Right forelimb (tissue), 1 donor: ENCODE data around the gene ATG101.
"Not testable (repeated sequence)": the region's sequence is repeated elsewhere in the genome, so short reads cannot be mapped to it uniquely, and the experiment has no call there.

Source experiments
- DNase-seq: peaks from one replicate; pipeline ENCODE4 v3.0.0-alpha.2; 2018

Gene ATG101

GRCh38 chr12:52080403-52081251, 10.8 kb downstream of the ATG101 start:
- no peak for DNase-seq

- DNase-seq, result no peak
These were observed 11.5 kb downstream of the ATG101 start for GRCh38 chr12:52081263-52081733.

GRCh38 chr12:52082026-52082668, 12.4 kb downstream of the ATG101 start:
- DNase-seq, result no peak

- no peak for DNase-seq
These were observed 12.8 kb downstream of the ATG101 start for GRCh38 chr12:52082669-52082987.

GRCh38 chr12:52082988-52083637, 13.3 kb downstream of the ATG101 start:
- DNase-seq, result peak; percentile 83

GRCh38 chr12:52083638-52083996, 13.8 kb downstream of the ATG101 start:
- no peak for DNase-seq

- no peak for DNase-seq
These were observed 14.9 kb downstream of the ATG101 start for GRCh38 chr12:52084491-52085231.

GRCh38 chr12:52085682-52086180, 16.0 kb downstream of the ATG101 start:
- no peak for DNase-seq

- DNase-seq, result no peak
These were observed 16.6 kb downstream of the ATG101 start for GRCh38 chr12:52086366-52086765.

GRCh38 chr12:52086944-52087835, 17.4 kb downstream of the ATG101 start:
- no peak for DNase-seq

- DNase-seq, result no peak
These were observed 18.4 kb downstream of the ATG101 start for GRCh38 chr12:52087961-52088820.

GRCh38 chr12:52089491-52089890, 19.7 kb downstream of the ATG101 start:
- no peak for DNase-seq

- DNase-seq, result no peak
These were observed 20.5 kb downstream of the ATG101 start for GRCh38 chr12:52090291-52090690.

GRCh38 chr12:52091061-52091460, 21.3 kb downstream of the ATG101 start:
- no peak for DNase-seq

GRCh38 chr12:52091869-52092268, 22.1 kb downstream of the ATG101 start:
- DNase-seq, result no peak

- DNase-seq, result no peak
These were observed 23.6 kb downstream of the ATG101 start for GRCh38 chr12:52093346-52093745.

- no peak for DNase-seq
These were observed 26.7 kb downstream of the ATG101 start for GRCh38 chr12:52096332-52097044.

- no peak for DNase-seq
These were observed 27.4 kb downstream of the ATG101 start for GRCh38 chr12:52097045-52097666.

- DNase-seq, result not testable (repeated sequence)
These were observed 34.8 kb downstream of the ATG101 start for GRCh38 chr12:52104431-52105089.
